Karpas-422 (cell line): ENCODE results near the gene ERC2. TPM values are rescaled to one million over a fixed set of nuclear protein-coding genes. Genes with fewer than 3 reads are reported as not detected.
A peak's percentile ranks its signal among the peaks of the same experiment; 100 is the strongest.

Source experiments
- DNase-seq: peaks from one replicate; pipeline ENCODE4 v3.0.0-alpha.2; 2015
- H2AFZ ChIP-seq: fragments of 200-600 bp; sonication (generic); 2 replicates; pipeline ENCODE4 v1.6.1; 2014; ENCODE audit warnings: antibody characterized with exemption, low read length, mixed read lengths
- H3K27ac ChIP-seq: fragments of 200-600 bp; sonication (generic); 2 replicates; pipeline ENCODE4 v1.5.1; 2014; ENCODE audit warnings: mild to moderate bottlenecking, low read length, moderate library complexity
- H3K27me3 ChIP-seq: fragments of 200-600 bp; sonication (generic); 2 replicates; pipeline ENCODE4 v1.6.1; 2014; ENCODE audit warnings: low read length, mixed read lengths
- H3K36me3 ChIP-seq: fragments of 200-600 bp; sonication (generic); 2 replicates; pipeline ENCODE4 v1.6.1; 2014; ENCODE audit warnings: low read length, mixed read lengths; ENCODE audit not compliant: insufficient read depth
- H3K4me1 ChIP-seq: fragments of 200-600 bp; sonication (generic); 2 replicates; pipeline ENCODE4 v1.6.1; 2014; ENCODE audit warnings: mild to moderate bottlenecking, low read length, mixed read lengths
- H3K4me2 ChIP-seq: fragments of 200-600 bp; sonication (generic); 2 replicates; pipeline ENCODE4 v1.6.1; 2014; ENCODE audit warnings: low read length, low read depth, mild to moderate bottlenecking; ENCODE audit not compliant: poor library complexity, severe bottlenecking
- H3K4me3 ChIP-seq: fragments of 200-600 bp; sonication (generic); 2 replicates; pipeline ENCODE4 v1.5.1; 2014; ENCODE audit warnings: mild to moderate bottlenecking, antibody characterized with exemption, low read length, mixed read lengths
- H3K79me2 ChIP-seq: fragments of 200-600 bp; sonication (generic); 2 replicates; pipeline ENCODE4 v1.6.1; 2014; ENCODE audit warnings: mild to moderate bottlenecking, low read length, mixed read lengths
- H3K9ac ChIP-seq: fragments of 200-600 bp; sonication (generic); 2 replicates; pipeline ENCODE4 v1.6.0; 2014; ENCODE audit warnings: low read length
- H3K9me2 ChIP-seq: fragments of 200-600 bp; sonication (generic), shearing (Covaris generic); replicated peaks from 2 replicates; pipeline ENCODE4 v1.6.0; 2014; ENCODE audit warnings: mild to moderate bottlenecking, low read length, moderate library complexity; ENCODE audit not compliant: insufficient read depth
- H3K9me3 ChIP-seq: fragments of 300-700, 200-600 bp; sonication (generic); 2 replicates; pipeline ENCODE4 v1.6.1; 2014; ENCODE audit warnings: low read length, mixed read lengths
- H4K20me1 ChIP-seq: fragments of 200-600 bp; sonication (generic); 2 replicates; pipeline ENCODE4 v1.6.1; 2014; ENCODE audit warnings: mild to moderate bottlenecking, antibody characterized with exemption, low read length, low read depth; ENCODE audit not compliant: insufficient read depth
- total RNA-seq: library from RNA; depleted of rRNA; stranded (reverse); fragments of >200 nt; shearing (Covaris generic); gene quantifications from 2 replicates; pipeline ENCODE4 v1.2.3, GENCODE V29; 2014; ENCODE audit warnings: low replicate concordance

Gene ERC2
- total RNA-seq, 1 experiment from 2014 or later, result 3.7 TPM

DNA sequence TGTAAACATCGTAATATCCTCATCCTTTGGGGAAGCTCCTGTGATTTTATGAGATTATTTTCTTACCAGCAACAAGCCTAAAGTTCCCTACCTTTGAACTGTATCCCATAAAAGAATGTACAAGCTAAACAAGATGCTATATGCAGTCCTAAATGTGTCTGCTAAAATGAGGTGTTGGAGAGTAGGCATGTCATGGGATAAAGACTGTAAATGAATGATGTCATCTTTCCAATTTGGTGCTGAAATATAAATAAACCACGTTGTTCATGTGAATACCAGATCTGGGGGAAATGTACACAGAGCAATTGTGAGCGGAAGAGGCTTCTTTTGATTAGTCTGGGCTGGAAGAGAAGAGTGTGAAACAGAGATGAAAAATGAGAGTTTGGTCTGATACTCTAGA is 766.3 kb downstream of the ERC2 start:
- Histone ChIP-seq H3K27ac (no peak overlapping the region), H3K27me3 (no peaks in the 10 kb centered on the region), H3K79me2 (no peaks in the 10 kb centered on the region), H3K9me2 (0 out of 2 replicates have a peak, but pooled peaks cover 7% of the 10 kb centered on the region), H3K36me3 (no peaks in the 10 kb centered on the region), H4K20me1 (no peaks in the 10 kb centered on the region), H2AFZ (no peak overlapping the region), H3K9me3 (no peaks in the 10 kb centered on the region), H3K4me2 (no peak overlapping the region), H3K4me3 (no peak overlapping the region), H3K4me1 (peaks cover 11% of the 10 kb centered on the region), H3K9ac (no peak overlapping the region)
- DNase-seq, result no peak

DNA sequence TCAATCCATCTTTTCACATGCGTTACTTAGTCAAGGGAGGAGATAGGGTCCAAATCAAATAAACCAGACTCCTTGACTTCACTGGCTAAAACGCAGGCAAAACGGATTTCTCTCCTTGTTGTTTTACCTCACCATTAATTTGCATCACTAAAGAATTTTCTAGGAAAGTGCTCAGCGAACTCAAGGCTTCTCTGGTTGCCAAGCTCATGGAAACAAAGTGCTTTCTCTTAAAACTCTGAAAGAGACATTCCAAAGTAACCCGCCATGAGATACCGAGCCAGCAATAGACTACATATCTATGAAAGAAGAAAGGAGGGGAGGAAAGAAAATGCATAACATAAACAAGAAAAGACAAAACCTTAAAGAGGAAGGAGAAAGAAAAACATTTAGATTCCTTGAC is 769.4 kb downstream of the ERC2 start:
- no peaks in the 10 kb centered on the region for H3K79me2 ChIP-seq
- H4K20me1 ChIP-seq, result no peaks in the 10 kb centered on the region
- H3K27me3 ChIP-seq, result no peaks in the 10 kb centered on the region
- H3K4me2 ChIP-seq, result no peak overlapping the region
- no peaks in the 10 kb centered on the region for H3K36me3 ChIP-seq
- 0 out of 2 replicates have a peak, but pooled peaks cover 4% of the 10 kb centered on the region for H3K9me2 ChIP-seq
- H3K27ac ChIP-seq, result no peak overlapping the region
- H3K4me1 ChIP-seq, result peaks cover 23% of the 10 kb centered on the region
- DNase-seq, result no peak
- H3K9me3 ChIP-seq, result no peaks in the 10 kb centered on the region
- no peak overlapping the region for H2AFZ ChIP-seq
- no peak overlapping the region for H3K9ac ChIP-seq
- no peak overlapping the region for H3K4me3 ChIP-seq

DNA sequence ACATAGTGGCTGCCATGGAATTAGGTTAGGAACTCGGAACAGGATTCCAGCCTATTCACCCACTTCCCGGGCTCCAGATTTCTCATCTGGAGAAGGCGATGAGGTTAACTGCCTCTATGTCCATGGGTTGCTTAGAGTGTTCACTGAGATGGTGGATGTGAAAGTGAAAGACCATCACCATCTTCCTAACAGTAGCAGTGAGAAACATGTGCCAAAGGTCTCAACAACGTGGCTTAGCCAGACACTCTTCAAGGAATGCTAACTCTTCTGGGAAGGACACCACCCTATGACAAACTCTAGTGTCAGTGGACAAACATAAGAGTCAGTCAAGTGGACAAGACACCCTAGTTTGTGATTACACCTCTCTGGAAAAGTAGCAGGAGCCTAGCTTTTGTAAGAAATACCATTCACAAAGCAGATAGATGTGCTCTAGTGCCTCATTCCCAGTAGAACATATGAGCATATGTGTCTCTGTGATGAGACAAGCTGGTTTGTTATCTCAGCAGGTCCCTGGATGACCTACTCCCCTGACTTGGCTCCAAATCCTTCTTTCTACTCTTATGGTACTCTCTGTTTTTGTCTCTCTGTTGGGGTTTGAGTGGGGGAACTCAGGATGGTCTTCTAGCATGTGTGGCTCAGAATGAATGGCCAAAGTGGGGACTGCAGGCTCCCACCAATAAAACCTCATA is 770.9 kb downstream of the ERC2 start:
- Histone ChIP-seq H4K20me1 (no peaks in the 10 kb centered on the region), H3K79me2 (no peaks in the 10 kb centered on the region), H3K36me3 (no peaks in the 10 kb centered on the region), H3K9me2 (no peaks in the 10 kb centered on the region), H3K9ac (no peak overlapping the region), H2AFZ (no peak overlapping the region), H3K27ac (no peak overlapping the region), H3K4me2 (no peak overlapping the region), H3K27me3 (no peaks in the 10 kb centered on the region), H3K9me3 (no peaks in the 10 kb centered on the region), H3K4me3 (no peak overlapping the region), H3K4me1 (peaks cover 13% of the 10 kb centered on the region)
- DNase-seq, result no peak

DNA sequence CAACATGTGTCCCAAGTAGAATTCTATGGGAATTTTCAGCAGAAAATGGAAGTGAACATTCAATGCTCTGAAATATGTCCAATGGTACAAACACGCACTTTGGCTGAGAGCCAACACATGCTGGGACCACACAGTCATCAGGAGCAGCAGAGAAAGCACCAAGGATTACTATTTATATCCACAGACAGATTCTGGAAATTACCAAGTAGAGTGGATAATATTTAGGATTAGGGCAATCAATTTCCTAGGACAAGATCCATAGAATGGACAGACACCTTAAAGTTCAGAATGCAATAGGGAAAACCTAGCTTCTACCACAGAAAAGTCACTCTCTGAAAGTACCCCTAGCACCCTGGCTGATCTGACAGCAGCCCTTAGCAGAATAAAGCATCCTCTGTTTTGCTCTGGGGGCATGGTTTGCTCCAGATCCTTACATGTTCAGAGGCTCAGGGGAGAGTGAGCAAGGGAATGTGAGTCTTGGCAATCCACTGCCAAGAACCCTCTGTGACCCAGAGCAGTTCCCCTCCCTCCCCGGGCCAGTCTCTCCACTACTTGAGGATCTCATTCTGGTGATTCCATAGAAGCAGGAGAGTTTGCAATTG is 775.2 kb downstream of the ERC2 start:
- no peak for DNase-seq
- H2AFZ ChIP-seq, result no peak overlapping the region

DNA sequence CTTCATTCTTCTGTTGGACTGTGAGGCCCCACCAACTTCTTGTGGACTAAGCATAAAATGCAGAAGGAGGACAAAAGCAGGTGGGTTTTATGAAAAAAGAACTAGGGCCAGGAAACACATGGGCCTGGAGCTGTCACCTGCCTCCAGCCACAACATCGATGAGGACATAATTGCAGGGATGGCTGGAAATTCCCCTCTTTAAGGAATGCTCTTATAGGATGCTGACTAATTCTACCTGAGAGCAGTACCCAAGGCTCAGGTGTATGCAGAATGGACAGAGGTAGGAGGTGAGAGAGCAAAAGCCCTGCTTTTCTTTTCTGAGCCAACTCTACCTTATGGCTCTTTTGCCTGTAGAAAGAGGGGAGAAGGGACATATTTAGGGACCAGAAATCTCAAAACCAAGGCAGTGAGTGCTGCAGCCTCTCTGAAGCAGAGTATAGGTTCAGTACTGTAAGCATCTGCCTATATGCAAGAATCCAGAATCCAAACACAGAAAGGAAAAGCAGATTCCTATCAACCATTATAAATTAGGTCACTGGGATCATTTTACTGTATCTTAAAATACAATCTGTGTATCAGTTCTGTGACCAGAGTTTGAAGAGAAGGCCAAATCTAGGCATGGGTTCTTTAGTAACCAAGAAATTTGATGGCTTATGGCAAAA is 775.8 kb downstream of the ERC2 start:
- H3K9me2 ChIP-seq, result no peaks in the 10 kb centered on the region
- H3K9ac ChIP-seq, result no peak overlapping the region
- peaks cover 58% of the 10 kb centered on the region for H3K4me1 ChIP-seq
- no peak overlapping the region for H3K4me3 ChIP-seq
- no peak for DNase-seq
- H2AFZ ChIP-seq, result no peak overlapping the region
- no peak overlapping the region for H3K4me2 ChIP-seq
- H4K20me1 ChIP-seq, result no peaks in the 10 kb centered on the region
- no peaks in the 10 kb centered on the region for H3K36me3 ChIP-seq
- no peaks in the 10 kb centered on the region for H3K79me2 ChIP-seq
- no peaks in the 10 kb centered on the region for H3K9me3 ChIP-seq
- no peak overlapping the region for H3K27ac ChIP-seq
- no peaks in the 10 kb centered on the region for H3K27me3 ChIP-seq

More for the DNA sequence above, 775.2 kb downstream of the ERC2 start:
- Histone ChIP-seq H3K4me3 (no peak overlapping the region), H3K9ac (no peak overlapping the region), H3K36me3 (no peaks in the 10 kb centered on the region), H4K20me1 (no peaks in the 10 kb centered on the region), H3K9me2 (no peaks in the 10 kb centered on the region), H3K9me3 (no peaks in the 10 kb centered on the region), H3K27ac (no peak overlapping the region), H3K79me2 (no peaks in the 10 kb centered on the region), H3K4me1 (peaks cover 52% of the 10 kb centered on the region), H3K27me3 (no peaks in the 10 kb centered on the region), H3K4me2 (no peak overlapping the region)

DNA sequence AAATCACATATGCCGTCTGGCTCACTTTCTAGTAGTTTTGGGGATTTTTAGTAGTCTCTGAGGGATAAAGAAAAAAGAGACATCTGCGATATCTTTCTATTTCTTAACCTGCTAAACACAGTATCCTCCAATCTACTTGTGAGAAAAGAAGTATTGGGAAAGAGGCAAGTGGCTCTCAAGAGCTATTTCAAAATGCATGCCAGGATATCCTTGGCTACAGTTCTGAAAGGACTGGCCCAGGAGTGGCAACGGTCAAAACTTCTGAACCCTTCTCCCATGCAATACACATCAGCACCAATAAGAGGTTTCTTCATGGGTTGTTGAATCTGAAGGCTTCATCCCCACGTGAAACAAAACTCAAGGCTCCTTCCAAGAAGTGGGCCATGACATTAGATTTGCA is 777.1 kb downstream of the ERC2 start:
- DNase-seq, result no peak
- H2AFZ ChIP-seq, result no peak overlapping the region
- H3K9me2 ChIP-seq, result no peaks in the 10 kb centered on the region
- no peaks in the 10 kb centered on the region for H4K20me1 ChIP-seq
- peak overlapping the region; percentile 22 for H3K4me3 ChIP-seq
- no peaks in the 10 kb centered on the region for H3K27me3 ChIP-seq
- no peak overlapping the region for H3K27ac ChIP-seq
- no peaks in the 10 kb centered on the region for H3K9me3 ChIP-seq
- peak overlapping the region; percentile 50 for H3K4me2 ChIP-seq
- H3K79me2 ChIP-seq, result no peaks in the 10 kb centered on the region
- H3K36me3 ChIP-seq, result no peaks in the 10 kb centered on the region
- H3K4me1 ChIP-seq, result peaks cover 71% of the 10 kb centered on the region
- peak overlapping the region; percentile 2; the same call in 1 of the 2 replicates for H3K9ac ChIP-seq

DNA sequence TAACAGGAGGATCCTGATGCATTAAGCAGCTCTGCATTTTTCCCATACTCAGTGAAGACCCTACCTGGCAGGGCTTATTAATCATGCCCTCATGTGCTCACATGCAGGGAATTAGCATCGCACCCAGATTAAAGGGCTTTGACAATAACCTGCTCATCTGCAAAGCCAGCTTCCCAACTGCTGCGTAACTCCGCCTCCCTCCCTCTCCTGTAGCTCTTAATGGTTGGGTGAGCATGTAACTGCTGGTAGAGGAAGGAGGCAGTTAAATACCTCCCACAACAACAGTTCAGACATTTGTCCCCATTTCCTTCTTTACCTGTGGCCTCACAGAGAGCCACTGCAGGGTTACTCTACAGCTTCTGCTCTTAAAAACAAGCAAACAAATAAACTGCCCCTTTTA is 777.5 kb downstream of the ERC2 start:
- H4K20me1 ChIP-seq, result no peaks in the 10 kb centered on the region
- peak overlapping the region; percentile 22 for H3K4me3 ChIP-seq
- no peaks in the 10 kb centered on the region for H3K79me2 ChIP-seq
- H3K9me3 ChIP-seq, result no peaks in the 10 kb centered on the region
- H3K4me2 ChIP-seq, result peak overlapping the region; percentile 50
- no peaks in the 10 kb centered on the region for H3K36me3 ChIP-seq
- H3K9me2 ChIP-seq, result no peaks in the 10 kb centered on the region
- no peak overlapping the region for H3K27ac ChIP-seq
- peak overlapping the region; percentile 2; the same call in 1 of the 2 replicates for H3K9ac ChIP-seq
- DNase-seq, result peak; percentile 53
- H3K27me3 ChIP-seq, result no peaks in the 10 kb centered on the region
- H2AFZ ChIP-seq, result no peak overlapping the region
- H3K4me1 ChIP-seq, result peaks cover 75% of the 10 kb centered on the region

DNA sequence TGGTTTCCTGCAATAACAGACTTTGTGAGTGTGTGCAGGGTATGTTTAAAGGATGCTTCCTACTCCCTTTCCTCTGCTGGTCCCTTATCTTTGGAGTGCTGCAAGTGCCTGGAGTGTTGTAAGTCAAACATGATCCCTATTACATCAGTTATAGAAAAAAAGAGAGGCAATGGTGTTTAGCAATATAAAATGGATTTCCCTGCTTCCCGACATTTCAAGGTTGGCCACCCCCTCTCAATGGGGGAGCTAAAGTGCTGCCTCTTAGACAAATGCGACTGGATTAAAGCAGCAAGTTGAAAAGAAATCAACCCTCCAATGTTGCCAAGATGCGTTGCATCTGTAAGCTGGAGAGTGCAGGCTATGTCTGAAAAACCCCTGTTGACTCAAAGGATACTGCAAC is 778.1 kb downstream of the ERC2 start:
- H3K4me1 ChIP-seq, result peaks cover 81% of the 10 kb centered on the region
- H3K27ac ChIP-seq, result no peak overlapping the region
- H3K36me3 ChIP-seq, result no peaks in the 10 kb centered on the region
- no peak for DNase-seq
- H3K9me3 ChIP-seq, result no peaks in the 10 kb centered on the region
- no peaks in the 10 kb centered on the region for H4K20me1 ChIP-seq
- no peaks in the 10 kb centered on the region for H3K9me2 ChIP-seq
- H2AFZ ChIP-seq, result no peak overlapping the region
- H3K79me2 ChIP-seq, result no peaks in the 10 kb centered on the region
- no peak overlapping the region for H3K4me3 ChIP-seq
- peak overlapping the region; percentile 50 for H3K4me2 ChIP-seq
- no peak overlapping the region for H3K9ac ChIP-seq
- H3K27me3 ChIP-seq, result no peaks in the 10 kb centered on the region
